Stimulated activated naive CD8-positive, alpha-beta T cell treated with anti-CD3 and anti-CD28 coated beads, Interleukin-15, amount 100 ng/mL, for 72 hours (primary cell): Measurements from ENCODE around the gene ZNF324B.
"Not testable (repeated sequence)": the region's sequence is repeated elsewhere in the genome, so short reads cannot be mapped to it uniquely, and the experiment has no call there.

ENCODE experiments used
- ATAC-seq: fragments of 150-1000 bp; cut with Tn5 transposase; 2 replicates; pipeline ENCODE4 v1.10.0; 2021; ENCODE audit warnings: mild to moderate bottlenecking, moderate library complexity
- DNase-seq, 2 donors: peaks; one replicate each; pipeline ENCODE4 v3.0.0; 2021 to 2022
- H3K27ac Mint-ChIP-seq, 2 donors: one replicate each; pipeline ENCODE4 v1.8.0; 2022; ENCODE audit warnings: mild to moderate bottlenecking in 2 of 2, mixed read lengths in 2 of 2, moderate library complexity in 2 of 2
- H3K27me3 Mint-ChIP-seq: one replicate; pipeline ENCODE4 v1.8.0; 2022; ENCODE audit warnings: mixed read lengths
- H3K4me1 Mint-ChIP-seq: one replicate; pipeline ENCODE4 v1.8.0; 2022; ENCODE audit warnings: mild to moderate bottlenecking, mixed read lengths
- H3K4me3 Mint-ChIP-seq, 2 donors: one replicate each; pipeline ENCODE4 v1.8.0; 2022; ENCODE audit warnings: mild to moderate bottlenecking in 2 of 2, mixed read lengths in 2 of 2, moderate library complexity in 1 of 2
- H3K9me3 Mint-ChIP-seq, 2 donors: one replicate each; pipeline ENCODE4 v1.8.0; 2022; ENCODE audit warnings: mixed read lengths in 2 of 2

Gene ZNF324B

DNA sequence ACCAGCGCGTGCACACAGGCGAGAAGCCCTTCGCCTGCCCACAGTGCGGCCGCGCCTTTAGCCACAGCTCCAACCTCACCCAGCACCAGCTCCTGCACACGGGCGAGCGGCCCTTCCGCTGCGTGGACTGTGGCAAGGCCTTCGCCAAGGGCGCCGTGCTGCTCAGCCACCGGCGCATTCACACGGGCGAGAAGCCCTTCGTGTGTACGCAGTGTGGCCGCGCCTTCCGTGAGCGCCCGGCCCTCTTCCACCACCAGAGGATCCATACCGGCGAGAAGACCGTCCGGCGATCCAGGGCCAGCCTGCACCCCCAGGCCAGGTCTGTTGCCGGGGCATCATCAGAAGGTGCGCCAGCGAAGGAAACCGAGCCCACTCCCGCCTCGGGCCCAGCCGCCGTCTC, 20.3 kb downstream of the ZNF324B start:
- Mint-ChIP-seq H3K9me3 (no peaks in the 10 kb centered on the region), H3K4me3 (no peak overlapping the region), H3K27me3 (no peaks in the 10 kb centered on the region), H3K4me1 (peaks cover 51% of the 10 kb centered on the region), H3K27ac (no peak overlapping the region)
- no peak for DNase-seq
- ATAC-seq = no peak

DNA sequence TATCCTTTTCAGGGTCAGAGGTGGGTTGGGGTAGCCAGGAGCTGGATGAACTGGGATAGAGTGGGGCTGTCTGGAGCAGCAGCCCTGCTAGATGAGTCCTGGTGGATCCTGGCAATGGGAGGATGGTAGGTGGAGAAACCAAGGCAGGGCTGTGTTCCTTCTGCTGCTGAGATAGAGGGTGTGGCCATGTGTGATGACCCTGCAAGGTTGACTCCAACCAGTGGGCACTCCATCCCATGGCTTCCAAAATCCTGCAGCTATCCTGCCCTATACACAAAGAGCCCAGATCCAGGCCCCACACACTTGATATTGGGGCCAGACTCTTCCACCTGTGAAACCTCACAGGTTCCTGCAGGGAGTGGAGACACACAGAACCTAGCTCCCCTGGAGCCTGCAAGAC, 22.4 kb downstream of the ZNF324B start:
- Mint-ChIP-seq H3K27me3 (no peaks in the 10 kb centered on the region), H3K4me1 (peaks cover 50% of the 10 kb centered on the region), H3K27ac (no peak overlapping the region), H3K9me3 (no peaks in the 10 kb centered on the region), H3K4me3 (no peak overlapping the region)
- ATAC-seq (no peak), DNase-seq (no peak)

DNA sequence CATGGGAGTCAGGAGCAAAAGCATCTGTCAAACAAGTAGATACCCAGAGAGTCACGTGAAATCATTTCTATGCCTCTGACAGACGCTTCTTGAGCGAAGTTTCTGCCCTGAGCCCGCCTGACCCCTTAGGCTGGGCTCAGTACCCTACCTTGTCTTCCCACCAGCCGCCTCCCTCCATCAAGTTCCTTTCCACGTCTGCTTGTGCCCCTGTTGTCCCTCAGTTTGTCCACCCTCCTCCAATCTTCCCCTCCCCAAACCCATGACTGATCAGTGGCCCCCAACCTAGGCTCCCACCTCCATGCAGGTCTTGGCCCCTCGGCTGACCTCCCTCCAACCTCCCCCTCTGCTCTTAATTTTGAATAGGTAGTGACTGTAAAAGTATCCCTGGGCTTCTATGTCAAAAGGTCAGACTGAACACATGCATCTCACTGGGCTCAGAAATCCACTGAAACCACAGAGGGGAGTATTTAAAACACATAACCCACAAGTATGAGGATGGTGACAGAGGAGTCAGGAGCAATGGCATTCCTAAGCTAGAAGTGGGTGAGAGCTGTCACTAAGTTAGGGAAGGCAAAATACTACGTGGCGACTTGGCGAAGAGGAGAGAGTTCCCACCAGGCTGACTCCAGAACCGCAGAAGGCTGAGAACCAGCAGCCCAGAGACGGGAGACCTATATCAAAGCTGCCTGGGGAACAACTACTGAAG, 23.0 kb downstream of the ZNF324B start:
- H3K9me3 Mint-ChIP-seq = no peaks in the 10 kb centered on the region
- peaks cover 45% of the 10 kb centered on the region for H3K4me1 Mint-ChIP-seq
- no peak overlapping the region for H3K27ac Mint-ChIP-seq
- H3K4me3 Mint-ChIP-seq = peak overlapping the region; percentile 85 to 92
- ATAC-seq (no peak), DNase-seq (no peak)
- no peaks in the 10 kb centered on the region for H3K27me3 Mint-ChIP-seq

DNA sequence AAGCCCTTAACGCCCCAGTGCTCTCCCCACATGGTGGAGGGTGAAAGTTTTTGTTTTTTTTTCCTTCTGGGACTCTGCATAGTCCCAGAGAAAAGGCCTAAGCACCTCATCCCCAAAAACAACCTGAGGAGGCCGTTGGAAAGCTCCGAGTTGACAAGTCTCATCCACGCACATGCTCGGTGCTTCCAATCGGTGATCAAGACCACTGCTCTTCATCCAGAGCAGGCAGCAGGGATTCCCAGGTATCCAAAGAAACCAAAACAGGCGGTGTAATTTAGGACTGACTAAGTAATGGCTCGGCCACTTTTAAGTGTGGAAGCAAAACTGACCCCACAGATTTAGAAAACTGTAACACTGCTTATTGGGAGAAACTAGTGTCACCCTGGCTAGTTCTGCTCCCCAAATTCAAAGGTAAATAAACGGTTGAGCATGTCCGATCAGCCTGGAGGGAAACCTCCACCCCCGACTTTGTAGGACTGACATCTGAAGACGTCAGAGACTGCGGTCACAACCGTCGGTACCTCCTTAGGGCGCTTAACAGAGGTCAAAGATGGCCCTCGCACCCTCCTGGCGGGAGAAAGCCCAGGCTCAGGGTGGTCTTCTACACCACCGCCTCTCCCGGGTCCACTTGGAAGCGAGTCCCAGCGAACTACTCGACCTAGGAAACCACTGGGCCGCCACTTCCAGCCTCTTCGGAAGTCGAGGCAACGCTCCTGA, 23.7 kb downstream of the ZNF324B start:
- peak overlapping the region; percentile 98 to 99 for H3K27ac Mint-ChIP-seq
- no peaks in the 10 kb centered on the region for H3K9me3 Mint-ChIP-seq
- no peak for DNase-seq
- H3K27me3 Mint-ChIP-seq = no peaks in the 10 kb centered on the region
- peak overlapping the region; percentile 85 to 92 for H3K4me3 Mint-ChIP-seq
- peaks cover 45% of the 10 kb centered on the region for H3K4me1 Mint-ChIP-seq
- ATAC-seq = peak; percentile 39

DNA sequence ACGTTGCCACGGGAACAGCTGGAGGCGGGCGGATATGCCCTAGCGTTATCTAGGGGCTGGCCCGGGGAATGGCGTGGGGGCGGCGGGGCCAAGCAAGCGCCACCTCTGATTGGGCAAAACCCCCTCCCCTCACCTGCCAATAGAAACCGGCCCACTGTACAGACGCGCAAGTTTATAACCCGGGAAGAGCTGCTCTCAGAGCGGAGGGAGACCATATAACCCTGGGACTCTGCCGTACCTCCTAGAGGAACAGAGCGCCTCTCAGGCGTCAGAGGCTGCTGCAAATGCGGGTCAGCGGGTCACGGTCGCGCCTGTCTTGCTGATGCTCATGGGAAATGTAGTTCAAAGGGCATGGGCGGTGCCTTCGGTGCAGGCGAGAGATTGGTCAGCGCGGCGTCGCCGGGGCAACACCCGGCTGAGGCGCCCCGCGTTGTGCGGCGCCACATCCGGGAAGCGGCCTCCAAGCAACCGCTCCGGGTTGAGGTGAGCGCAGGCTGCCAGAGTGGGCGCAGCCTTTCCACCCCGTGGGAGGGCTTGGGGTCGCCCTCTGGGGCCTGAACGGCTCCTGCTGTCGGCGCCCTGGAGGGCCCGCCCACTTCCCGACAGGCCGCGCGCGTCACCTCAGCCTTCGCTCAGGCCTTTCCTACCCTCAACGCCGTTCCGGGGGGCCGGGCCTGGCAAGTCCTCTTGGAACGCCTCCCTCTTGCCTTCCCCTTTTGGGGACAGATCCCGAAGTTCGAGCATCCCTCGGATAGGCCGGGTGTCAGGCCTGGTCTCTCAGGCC, 24.5 kb downstream of the ZNF324B start, which contains the start of gene ZNF446:
ZNF446 (plus strand) TSS at position 639 of the 784 bp plus-strand sequence. CDS start 867 bp downstream, outside the sequence.
- Mint-ChIP-seq H3K9me3 (no peaks in the 10 kb centered on the region), H3K4me3 (peak within 1 kb of the TSS; percentile 85 to 92), H3K27me3 (no peaks in the 10 kb centered on the region), H3K27ac (peak within 1 kb of the TSS; percentile 98 to 99), H3K4me1 (peaks cover 45% of the 10 kb centered on the region)
- ATAC-seq (peak; percentile 91), DNase-seq (peak; percentile 95 to 98)

DNA sequence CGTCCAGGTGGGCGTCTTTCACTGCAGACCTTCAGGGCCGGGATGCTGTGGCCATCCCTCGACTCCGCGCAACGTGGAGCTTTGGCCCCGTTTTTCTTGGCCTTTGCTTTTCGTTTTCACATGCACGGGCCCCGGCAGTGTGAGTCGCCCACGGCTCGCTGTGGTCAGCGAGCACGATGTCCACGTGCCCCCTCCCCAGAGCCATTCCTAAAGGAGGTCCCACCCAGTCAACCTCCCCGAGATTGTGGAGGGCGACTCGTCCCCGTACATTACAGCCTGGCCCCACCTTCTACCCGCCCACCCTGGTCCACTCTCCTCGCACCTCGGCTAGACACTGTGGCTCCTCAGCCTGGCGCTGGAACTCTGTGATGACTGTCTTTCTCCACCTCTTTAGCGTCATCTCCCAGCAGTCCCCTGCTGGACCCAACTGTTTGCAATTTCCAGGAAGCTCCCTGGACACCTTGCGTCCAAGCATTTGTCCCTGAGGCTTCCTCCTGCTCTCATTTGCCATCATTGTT, 25.1 kb downstream of the ZNF324B start:
- DNase-seq (no peak), ATAC-seq (peak; percentile 2)
- peak overlapping the region; percentile 85 to 92 for H3K4me3 Mint-ChIP-seq
- no peaks in the 10 kb centered on the region for H3K27me3 Mint-ChIP-seq
- no peaks in the 10 kb centered on the region for H3K9me3 Mint-ChIP-seq
- H3K4me1 Mint-ChIP-seq = peaks cover 45% of the 10 kb centered on the region
- H3K27ac Mint-ChIP-seq = peak overlapping the region; percentile 82 to 97

DNA sequence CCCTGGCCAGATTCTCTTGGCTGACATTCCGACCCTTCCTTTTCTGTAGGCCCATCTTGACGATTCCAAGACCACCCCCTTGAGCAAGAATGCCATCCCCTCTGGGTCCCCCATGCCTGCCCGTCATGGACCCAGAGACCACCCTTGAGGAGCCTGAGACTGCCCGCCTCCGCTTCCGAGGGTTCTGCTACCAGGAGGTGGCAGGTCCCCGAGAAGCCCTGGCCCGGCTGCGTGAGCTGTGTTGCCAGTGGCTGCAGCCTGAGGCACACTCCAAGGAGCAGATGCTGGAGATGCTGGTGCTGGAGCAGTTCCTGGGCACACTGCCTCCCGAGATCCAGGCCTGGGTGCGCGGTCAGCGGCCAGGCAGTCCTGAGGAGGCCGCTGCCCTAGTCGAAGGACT, 25.7 kb downstream of the ZNF324B start:
- no peak for ATAC-seq
- Mint-ChIP-seq H3K4me1 (peaks cover 45% of the 10 kb centered on the region), H3K27ac (peak overlapping the region; percentile 94 to 97), H3K9me3 (no peaks in the 10 kb centered on the region), H3K27me3 (no peaks in the 10 kb centered on the region), H3K4me3 (peak overlapping the region; percentile 85 to 92)
- no peak for DNase-seq

DNA sequence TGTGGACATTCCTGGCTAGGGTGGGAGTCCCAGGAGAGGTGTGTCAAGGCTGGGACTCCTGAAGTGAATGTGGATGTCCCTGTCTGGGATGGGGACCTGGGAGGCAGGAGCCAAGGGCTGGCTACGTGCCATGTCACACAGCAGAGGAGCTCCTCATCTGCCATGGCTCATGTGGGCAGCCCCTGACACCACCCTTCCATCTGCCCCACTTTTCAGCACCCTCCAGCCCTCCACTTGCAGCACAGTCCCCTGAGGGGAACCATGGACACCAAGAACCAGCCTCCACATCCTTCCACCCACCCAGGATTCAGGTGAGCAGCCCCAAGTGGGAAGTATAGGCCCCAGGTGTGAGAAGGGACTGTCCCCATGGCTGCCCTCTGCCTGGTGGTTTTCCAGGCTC, 26.4 kb downstream of the ZNF324B start:
- Mint-ChIP-seq H3K27me3 (no peaks in the 10 kb centered on the region), H3K4me3 (no peak overlapping the region), H3K9me3 (no peaks in the 10 kb centered on the region), H3K27ac (peak overlapping the region in 1 of 2 donors; percentile 94), H3K4me1 (peaks cover 45% of the 10 kb centered on the region)
- ATAC-seq (no peak), DNase-seq (no peak)

DNA sequence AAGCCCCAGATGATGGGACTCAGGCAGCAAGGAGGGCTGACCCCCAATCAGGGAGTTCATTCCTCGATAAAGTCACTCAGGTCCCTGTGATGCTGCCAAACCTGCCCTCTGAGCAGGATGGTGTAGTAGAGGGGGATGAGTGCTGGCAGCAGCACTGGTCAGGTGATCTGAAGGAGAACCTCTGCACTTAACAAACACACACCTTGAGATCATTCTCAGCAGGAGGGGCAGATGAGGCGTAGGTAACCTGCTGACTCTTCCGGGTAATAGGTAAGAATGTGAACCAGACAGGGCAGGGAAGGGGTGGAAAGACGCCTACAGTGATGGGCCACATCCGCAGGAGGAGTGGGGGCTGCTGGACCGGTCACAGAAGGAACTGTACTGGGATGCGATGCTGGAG, 27.9 kb downstream of the ZNF324B start:
- H3K27me3 Mint-ChIP-seq = no peaks in the 10 kb centered on the region
- peak overlapping the region in 1 of 2 donors; percentile 90 for H3K27ac Mint-ChIP-seq
- H3K4me1 Mint-ChIP-seq = peaks cover 35% of the 10 kb centered on the region
- ATAC-seq (no peak), DNase-seq (no peak)
- H3K9me3 Mint-ChIP-seq = no peaks in the 10 kb centered on the region
- no peak overlapping the region for H3K4me3 Mint-ChIP-seq

DNA sequence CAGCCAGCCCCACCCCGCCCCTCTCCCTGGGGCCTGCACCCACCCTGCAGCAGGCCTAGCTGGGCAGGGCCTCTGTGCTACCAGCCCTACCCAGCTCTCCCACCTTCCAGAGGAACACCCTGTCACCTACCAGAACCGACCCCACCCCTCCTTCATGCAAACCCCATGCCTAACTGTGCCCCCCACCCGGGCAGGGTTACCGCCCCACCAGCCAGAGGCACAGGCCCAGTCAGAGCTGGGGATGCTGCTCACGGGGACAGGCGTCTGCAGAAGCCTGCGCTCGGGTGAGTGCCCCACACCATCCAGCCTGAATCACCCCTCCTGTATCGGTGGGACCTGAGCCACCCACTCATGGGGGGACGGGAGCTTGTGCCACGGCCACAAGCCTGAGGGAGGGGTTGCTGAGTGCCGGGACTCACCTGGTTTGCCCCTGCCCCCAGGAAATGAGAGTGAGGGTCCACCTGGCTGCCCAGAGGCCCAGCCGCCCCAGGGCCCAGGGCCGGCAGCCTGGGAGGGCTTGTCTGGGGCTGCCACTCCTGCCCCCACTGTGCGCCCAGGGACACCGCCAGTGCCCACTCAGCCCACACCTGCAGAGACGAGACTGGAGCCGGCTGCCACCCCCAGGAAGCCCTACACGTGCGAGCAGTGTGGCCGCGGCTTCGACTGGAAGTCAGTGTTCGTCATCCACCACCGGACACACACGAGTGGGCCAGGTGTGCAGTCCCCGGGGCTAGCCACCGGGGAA, 28.5 kb downstream of the ZNF324B start:
- H3K27me3 Mint-ChIP-seq = no peaks in the 10 kb centered on the region
- H3K4me1 Mint-ChIP-seq = peaks cover 29% of the 10 kb centered on the region
- no peak for ATAC-seq
- no peaks in the 10 kb centered on the region for H3K9me3 Mint-ChIP-seq
- no peak for DNase-seq
- H3K27ac Mint-ChIP-seq = no peak overlapping the region
- no peak overlapping the region for H3K4me3 Mint-ChIP-seq

DNA sequence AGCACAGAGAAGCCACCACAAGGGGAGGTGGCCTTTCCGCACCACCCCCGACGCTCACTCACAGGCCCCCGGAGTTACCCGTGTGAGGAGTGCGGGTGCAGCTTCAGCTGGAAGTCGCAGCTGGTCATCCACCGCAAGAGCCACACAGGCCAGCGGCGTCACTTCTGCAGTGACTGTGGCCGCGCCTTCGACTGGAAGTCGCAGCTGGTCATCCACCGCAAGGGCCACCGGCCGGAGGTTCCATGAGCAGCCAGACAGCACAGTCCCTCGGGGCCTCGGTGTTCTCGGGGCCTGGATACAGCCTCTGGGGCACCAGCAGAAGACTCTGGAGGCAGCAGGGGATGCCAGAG, 29.0 kb downstream of the ZNF324B start:
- no peak overlapping the region for H3K27ac Mint-ChIP-seq
- ATAC-seq (no peak), DNase-seq (no peak)
- H3K4me3 Mint-ChIP-seq = no peak overlapping the region
- no peaks in the 10 kb centered on the region for H3K9me3 Mint-ChIP-seq
- H3K4me1 Mint-ChIP-seq = peaks cover 24% of the 10 kb centered on the region
- H3K27me3 Mint-ChIP-seq = no peaks in the 10 kb centered on the region

DNA sequence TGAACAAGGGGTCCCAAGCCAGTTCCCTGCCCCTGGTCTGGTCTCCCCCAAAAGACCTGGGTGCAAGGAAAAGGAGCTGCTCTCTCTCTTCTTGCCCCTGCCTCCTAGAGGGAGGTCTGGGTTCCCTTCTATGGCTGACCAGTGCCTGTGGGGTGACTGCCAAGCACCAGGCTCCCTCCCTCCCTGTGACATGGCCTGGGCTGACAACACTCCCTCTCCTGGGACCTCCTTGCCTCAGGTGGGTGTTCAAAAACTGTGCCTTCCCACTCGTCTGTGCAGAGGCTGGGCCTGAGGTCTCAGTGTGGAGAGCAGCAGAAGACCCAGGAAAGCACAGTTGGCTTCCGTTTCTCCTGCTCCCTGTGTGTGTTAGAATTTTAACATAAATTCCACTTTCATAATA, 29.4 kb downstream of the ZNF324B start:
- Mint-ChIP-seq H3K4me1 (peaks cover 21% of the 10 kb centered on the region), H3K9me3 (no peaks in the 10 kb centered on the region), H3K4me3 (no peak overlapping the region), H3K27me3 (no peaks in the 10 kb centered on the region), H3K27ac (peak overlapping the region in 1 of 2 donors; percentile 80)
- DNase-seq = no peak
- no peak for ATAC-seq

DNA sequence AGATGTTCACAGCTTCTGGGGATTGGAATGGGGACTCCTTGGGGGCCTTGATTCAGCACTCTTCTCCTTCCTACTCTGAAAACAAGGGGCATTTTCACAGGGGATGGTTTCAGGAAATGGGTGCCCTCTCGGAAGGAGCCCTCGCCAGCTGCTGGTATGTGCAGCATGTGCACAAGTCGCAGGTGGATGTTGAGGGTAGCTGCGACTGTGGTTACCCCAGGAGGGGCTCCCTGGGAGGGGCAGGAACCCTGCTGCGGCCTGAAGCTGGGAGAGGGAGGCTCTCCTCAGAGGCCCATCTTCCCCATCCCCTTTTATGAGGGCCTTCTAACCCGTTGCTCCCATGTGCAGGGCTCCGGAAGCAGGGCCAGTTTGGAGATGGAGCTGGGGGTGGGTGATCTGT, 30.9 kb downstream of the ZNF324B start:
- Mint-ChIP-seq H3K27me3 (no peaks in the 10 kb centered on the region), H3K9me3 (no peaks in the 10 kb centered on the region), H3K4me1 (peaks cover 9% of the 10 kb centered on the region), H3K27ac (peak overlapping the region in 1 of 2 donors; percentile 42), H3K4me3 (no peak overlapping the region)
- ATAC-seq = no peak
- no peak for DNase-seq

DNA sequence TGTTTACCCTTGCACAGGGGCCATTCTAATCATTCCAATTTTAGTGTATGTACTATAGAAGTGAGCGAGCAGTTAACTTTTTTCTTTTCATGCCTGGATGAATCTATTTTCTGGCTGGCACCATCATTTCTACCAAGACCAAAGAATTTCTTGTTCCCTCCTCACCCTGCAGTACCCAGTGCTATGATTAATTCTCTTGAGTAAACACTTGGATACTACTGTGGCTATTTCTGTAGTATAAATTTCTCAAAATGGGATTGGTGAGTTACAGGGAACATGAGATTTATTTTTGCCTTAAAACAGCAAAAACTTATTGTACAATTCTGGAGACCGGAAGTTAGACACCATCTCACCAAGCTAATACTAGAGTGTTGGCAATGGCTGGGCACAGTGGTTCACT, 32.4 kb downstream of the ZNF324B start:
- no peaks in the 10 kb centered on the region for H3K9me3 Mint-ChIP-seq

DNA sequence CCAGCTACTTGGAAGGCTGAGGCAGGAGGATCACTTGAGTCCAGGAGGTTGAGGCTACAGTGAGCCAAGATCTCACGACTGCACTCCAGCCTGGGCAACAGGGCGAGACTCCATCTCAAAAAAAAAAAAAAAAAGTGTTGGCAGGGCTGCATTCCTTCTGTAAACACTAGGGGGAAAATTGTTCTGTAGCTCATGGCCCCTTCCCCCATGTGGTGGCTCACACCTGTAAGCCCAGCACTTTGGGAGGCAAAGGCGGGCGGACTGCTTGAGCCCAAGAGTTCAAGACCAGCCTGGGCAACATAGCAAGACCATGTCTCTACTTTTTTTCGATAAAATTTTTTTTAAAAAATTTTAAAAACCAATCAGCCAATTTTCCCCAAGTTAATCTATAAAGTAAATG, 32.9 kb downstream of the ZNF324B start:
- not testable (repeated sequence) for H3K27me3 Mint-ChIP-seq, H3K9me3 Mint-ChIP-seq

More for the DNA sequence above, 32.4 kb downstream of the ZNF324B start:
- Mint-ChIP-seq H3K27ac (no peak overlapping the region), H3K4me3 (no peak overlapping the region), H3K4me1 (peaks cover 3% of the 10 kb centered on the region), H3K27me3 (no peaks in the 10 kb centered on the region)
- DNase-seq (no peak), ATAC-seq (no peak)

More for the DNA sequence above, 32.9 kb downstream of the ZNF324B start:
- not testable (repeated sequence) for H3K4me3 Mint-ChIP-seq, H3K4me1 Mint-ChIP-seq, H3K27ac Mint-ChIP-seq, DNase-seq, ATAC-seq
